Coronary artery (tissue), 2 donors: ENCODE data around the gene RARRES1.

ENCODE experiments used
- DNase-seq: peaks from one replicate; pipeline ENCODE4 v3.0.0-alpha.2; 2017; ENCODE audit warnings: low spot score
- H3K27ac ChIP-seq, 2 donors: fragments of 200-600 bp; sonication (generic); one replicate each; pipeline ENCODE4 v1.5.1; 2016 to 2019
- H3K4me3 ChIP-seq: fragments of 200-600 bp; sonication (generic); 2 replicates; pipeline ENCODE4 v1.5.1; 2016; ENCODE audit warnings: mild to moderate bottlenecking, moderate library complexity
- TF ChIP-seq, protein P1 (sequence below): fragments of 200-600 bp; sonication (generic); IDR thresholded peaks from one replicate; pipeline ENCODE4 v1.5.1; 2019; ENCODE audit warnings: antibody characterized with exemption

RARRES1 gene

DNA sequence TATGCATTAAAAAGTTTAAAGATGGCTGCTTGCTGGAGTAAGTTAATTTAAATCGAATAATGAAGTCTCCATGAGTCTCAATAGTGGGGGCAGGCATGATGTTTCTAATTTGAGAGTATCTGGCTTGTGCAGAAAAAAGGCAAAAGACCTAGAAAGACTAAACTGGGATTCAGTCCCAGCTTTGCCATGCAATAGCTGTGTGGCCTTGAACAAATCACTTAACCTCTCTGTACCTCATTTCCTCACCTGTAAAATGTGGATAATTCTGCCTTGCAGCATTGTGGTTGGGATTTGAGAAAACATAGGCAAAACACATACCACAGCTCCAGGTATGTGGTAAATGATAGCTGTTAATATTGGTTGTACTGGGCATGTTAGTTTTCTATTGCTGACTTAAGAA, 68.4 kb downstream of the RARRES1 start:
- no peak for DNase-seq
- TF ChIP-seq, protein P1, sequence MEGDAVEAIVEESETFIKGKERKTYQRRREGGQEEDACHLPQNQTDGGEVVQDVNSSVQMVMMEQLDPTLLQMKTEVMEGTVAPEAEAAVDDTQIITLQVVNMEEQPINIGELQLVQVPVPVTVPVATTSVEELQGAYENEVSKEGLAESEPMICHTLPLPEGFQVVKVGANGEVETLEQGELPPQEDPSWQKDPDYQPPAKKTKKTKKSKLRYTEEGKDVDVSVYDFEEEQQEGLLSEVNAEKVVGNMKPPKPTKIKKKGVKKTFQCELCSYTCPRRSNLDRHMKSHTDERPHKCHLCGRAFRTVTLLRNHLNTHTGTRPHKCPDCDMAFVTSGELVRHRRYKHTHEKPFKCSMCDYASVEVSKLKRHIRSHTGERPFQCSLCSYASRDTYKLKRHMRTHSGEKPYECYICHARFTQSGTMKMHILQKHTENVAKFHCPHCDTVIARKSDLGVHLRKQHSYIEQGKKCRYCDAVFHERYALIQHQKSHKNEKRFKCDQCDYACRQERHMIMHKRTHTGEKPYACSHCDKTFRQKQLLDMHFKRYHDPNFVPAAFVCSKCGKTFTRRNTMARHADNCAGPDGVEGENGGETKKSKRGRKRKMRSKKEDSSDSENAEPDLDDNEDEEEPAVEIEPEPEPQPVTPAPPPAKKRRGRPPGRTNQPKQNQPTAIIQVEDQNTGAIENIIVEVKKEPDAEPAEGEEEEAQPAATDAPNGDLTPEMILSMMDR, result no peak
- H3K4me3 ChIP-seq, result no peak overlapping the region
- H3K27ac ChIP-seq, result no peak overlapping the region

DNA sequence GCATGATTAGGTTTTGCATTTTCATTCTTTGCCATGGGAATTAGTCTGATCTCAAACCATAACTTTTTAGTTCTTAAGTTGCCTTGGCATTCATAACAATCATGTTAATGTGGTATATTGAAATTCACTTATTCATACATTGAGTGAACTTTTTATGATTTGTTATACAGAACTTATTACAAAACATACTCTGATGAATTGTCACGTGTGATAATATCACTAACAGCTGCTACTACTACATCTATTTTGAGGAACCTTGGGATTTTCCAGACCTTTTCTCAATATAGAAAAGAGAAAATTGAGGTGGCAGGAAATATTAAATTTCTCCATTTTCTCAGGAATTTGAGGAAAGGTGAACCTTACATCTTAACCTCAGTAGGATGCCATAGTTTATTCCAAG, 69.0 kb downstream of the RARRES1 start:
- Histone ChIP-seq H3K4me3 (no peak overlapping the region), H3K27ac (no peak overlapping the region)
- TF ChIP-seq, protein P1, result no peak
- DNase-seq, result no peak

DNA sequence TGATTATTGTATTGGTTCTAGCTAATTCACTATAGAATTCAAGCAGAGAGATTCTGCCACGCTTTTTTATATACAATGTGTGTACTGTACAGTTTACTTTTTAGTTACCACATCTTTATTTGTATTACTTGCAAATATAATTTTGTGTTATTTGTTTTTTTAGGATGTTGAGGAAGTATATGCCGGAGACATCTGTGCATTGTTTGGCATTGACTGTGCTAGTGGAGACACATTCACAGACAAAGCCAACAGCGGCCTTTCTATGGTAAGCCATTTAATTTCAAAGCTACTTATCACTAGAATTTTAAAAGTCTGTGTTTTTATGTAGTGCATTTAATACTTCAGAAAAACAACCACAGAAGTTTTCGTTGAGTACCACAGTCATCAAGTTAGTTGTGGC, 71.5 kb downstream of the RARRES1 start:
- DNase-seq, result no peak
- no peak overlapping the region for H3K27ac ChIP-seq
- H3K4me3 ChIP-seq, result no peak overlapping the region
- TF ChIP-seq, protein P1, result no peak

DNA sequence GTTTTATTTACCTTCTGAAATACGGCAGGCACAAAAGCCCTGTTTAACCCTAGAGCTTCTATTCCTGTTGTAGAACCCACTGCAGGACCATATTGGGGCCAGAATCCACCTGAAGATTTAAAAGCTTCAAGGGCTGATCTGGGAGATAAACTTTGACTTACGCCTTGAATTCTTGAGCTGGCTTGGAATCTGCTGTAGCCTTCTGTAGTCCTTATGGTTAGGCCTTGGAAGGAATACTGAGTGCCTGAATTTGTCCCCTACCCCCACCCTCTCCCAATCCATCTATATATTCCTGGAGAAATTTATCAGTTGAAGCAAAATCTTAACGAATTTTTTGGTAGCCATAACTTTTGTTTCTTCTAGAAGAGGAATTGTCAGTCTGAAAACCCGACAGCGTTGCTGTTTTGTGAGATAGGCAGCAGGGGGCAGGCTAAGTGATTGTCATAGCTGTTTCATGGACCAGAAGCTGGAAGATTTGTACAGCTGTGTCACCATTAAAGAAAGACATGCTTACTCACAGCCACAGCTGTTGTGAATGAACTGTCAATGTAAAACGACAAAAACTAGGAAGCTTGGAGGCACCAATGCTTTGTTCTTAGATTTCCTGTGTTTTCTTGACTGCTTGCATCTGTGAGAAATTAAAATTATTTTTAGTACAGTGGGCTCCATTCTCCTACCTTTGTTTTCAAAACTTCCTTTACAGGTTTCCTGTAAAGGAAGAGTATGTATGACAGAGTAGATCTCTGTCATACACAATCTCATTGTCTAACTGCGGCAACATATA, 72.6 kb downstream of the RARRES1 start:
- TF ChIP-seq, protein P1, result peak; percentile 35
- no peak for DNase-seq
- Histone ChIP-seq H3K27ac (no peak overlapping the region), H3K4me3 (no peak overlapping the region)

DNA sequence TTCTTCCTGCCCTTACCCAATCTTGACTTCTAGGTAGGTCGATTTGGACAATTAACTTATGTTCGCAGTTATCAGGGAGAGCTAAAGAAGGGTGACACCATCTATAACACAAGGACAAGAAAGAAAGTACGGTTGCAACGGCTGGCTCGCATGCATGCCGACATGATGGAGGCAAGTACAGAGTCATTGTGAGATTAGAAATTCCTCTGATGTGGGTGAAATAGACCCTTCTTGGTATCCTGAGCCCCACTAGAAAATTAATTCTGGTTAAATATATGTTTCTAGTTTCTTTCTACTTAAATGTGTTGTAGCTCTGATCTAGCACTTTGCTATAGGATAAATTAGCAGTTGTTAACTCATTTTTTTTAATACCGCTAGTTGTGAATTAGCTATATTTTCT, 73.4 kb downstream of the RARRES1 start:
- no peak for DNase-seq
- TF ChIP-seq, protein P1, result no peak
- Histone ChIP-seq H3K27ac (no peak overlapping the region), H3K4me3 (no peak overlapping the region)

DNA sequence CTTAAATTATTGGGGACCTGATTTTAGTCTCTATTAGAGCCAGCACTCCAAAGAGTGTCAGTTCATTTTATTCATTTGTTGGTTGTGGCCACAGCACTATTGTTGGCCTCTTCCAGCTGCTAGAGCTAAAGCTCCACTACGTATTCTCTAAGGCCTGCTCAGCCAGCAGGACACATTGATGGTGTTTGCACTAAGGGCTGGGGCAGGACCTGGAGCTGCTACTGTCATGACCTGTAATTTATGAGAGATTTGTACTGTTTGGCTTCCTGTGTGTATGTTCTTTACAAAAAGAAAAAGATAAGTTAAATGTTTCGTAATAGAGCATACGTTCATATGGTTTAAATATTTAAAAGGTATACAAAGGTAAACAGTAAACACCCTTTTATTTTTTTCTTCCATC, 79.8 kb downstream of the RARRES1 start:
- TF ChIP-seq, protein P1, result no peak
- H3K27ac ChIP-seq, result no peak overlapping the region
- DNase-seq, result no peak
- no peak overlapping the region for H3K4me3 ChIP-seq

DNA sequence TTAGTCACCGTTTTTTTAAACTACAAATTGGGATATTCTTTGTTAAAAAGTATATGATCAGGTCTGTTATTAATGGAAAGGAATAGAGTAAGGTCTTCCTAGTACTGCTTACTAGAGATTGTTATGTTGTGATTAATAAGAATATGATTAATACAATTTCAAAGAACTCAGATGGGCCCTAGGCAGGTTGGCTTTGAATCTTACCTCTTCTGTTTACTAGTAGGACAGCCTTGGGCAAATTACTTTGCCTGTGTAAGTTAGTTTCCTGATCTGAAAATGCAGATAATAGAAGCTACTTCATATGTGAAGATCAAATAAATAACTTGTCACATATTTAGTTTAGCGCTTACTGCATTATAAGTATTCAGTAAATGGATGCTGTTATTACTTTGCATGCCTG, 81.1 kb downstream of the RARRES1 start:
- TF ChIP-seq, protein P1, result no peak
- DNase-seq, result no peak
- Histone ChIP-seq H3K27ac (no peak overlapping the region), H3K4me3 (no peak overlapping the region)
